Stomach (tissue), 4 donors: ENCODE data around the gene ZBTB7A.

Experiments
- CTCF ChIP-seq, 7 experiments: fragments of 450-650 bp in 4 of 7; fragments of 200-600 bp in 3 of 7; sonication (generic) in 3 of 7; IDR thresholded peaks; one replicate each; pipeline ENCODE4 v1.5.1; 2016 to 2019; ENCODE audit warnings: antibody characterized with exemption in 7 of 7, control low read depth in 2 of 7, mild to moderate bottlenecking in 1 of 7
- POLR2A ChIP-seq, 4 donors: fragments of 450-650 bp; IDR thresholded peaks; one replicate each; pipeline ENCODE4 v1.6.1; 2016; ENCODE audit warnings: antibody characterized with exemption in 4 of 4, control low read depth in 2 of 4, mild to moderate bottlenecking in 1 of 4, moderate library complexity in 1 of 4

GRCh38 chr19:4112367-4112766 lies 45.7 kb upstream of the ZBTB7A start:
- TF ChIP-seq POLR2A (IDR thresholded peaks at IDR 0.05) (no peak), CTCF (IDR thresholded peaks at IDR 0.05) (no peak)
